Epithelial cell of esophagus (primary cell): ENCODE measurements around the gene HRH2.

ENCODE experiments used
- DNase-seq: peaks from one replicate; pipeline ENCODE4 v3.0.0; 2010; ENCODE audit warnings: low read depth
- H3K4me3 ChIP-seq: 2 replicates; pipeline ENCODE4 v1.5.1; 2011; ENCODE audit warnings: mild to moderate bottlenecking, low read length, control low read depth
- TF ChIP-seq, protein P1 (sequence below): IDR thresholded peaks from 2 replicates; pipeline ENCODE4 v1.5.1; 2011; ENCODE audit warnings: low read depth, mild to moderate bottlenecking, low read length, control low read depth, inconsistent platforms; ENCODE audit not compliant: insufficient read depth; ENCODE audit errors: missing control alignments

Gene HRH2

DNA sequence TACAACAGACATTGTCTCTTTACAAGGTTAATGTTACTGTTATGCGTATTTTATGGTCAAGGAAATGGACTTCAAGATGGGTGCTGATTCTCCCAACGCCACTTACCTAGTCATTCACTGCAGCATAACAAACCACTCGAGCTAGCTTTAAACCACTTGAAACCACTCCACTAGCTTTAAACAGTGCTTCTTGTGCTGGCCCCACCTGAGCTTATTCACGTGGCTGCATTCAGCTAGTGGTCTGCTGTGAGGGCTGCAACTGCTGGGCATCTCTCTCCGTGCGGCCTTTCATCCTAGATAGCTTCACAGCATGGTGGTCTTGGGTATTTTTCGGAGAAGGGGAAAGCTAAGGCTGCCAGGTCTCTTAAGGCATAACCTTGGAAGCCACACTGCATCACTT lies 3.5 kb upstream of the HRH2 start:
- DNase-seq, result no peak
- TF ChIP-seq, protein P1, sequence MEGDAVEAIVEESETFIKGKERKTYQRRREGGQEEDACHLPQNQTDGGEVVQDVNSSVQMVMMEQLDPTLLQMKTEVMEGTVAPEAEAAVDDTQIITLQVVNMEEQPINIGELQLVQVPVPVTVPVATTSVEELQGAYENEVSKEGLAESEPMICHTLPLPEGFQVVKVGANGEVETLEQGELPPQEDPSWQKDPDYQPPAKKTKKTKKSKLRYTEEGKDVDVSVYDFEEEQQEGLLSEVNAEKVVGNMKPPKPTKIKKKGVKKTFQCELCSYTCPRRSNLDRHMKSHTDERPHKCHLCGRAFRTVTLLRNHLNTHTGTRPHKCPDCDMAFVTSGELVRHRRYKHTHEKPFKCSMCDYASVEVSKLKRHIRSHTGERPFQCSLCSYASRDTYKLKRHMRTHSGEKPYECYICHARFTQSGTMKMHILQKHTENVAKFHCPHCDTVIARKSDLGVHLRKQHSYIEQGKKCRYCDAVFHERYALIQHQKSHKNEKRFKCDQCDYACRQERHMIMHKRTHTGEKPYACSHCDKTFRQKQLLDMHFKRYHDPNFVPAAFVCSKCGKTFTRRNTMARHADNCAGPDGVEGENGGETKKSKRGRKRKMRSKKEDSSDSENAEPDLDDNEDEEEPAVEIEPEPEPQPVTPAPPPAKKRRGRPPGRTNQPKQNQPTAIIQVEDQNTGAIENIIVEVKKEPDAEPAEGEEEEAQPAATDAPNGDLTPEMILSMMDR, result no peak
- no peak overlapping the region for H3K4me3 ChIP-seq

DNA sequence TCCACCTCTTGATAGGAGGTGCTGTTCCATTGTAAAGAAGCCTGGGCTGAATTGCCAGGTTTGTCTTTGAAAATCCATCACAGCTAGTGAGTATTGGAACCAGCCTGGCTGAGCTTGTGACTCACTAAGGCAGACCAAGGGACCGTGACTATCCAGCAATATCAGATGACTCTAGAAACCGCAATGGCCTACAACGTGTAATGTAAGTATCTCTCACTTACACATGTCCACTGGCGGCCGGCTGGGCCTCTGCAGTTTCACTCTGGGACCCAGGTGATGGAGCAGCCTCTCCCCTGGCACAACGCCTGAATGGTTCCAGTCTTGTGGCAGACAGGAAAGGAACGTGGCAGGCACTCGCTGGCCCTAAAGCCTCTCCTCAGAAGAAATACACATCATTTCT lies 3.1 kb upstream of the HRH2 start:
- no peak for DNase-seq
- H3K4me3 ChIP-seq, result no peak overlapping the region
- TF ChIP-seq, protein P1, result no peak

DNA sequence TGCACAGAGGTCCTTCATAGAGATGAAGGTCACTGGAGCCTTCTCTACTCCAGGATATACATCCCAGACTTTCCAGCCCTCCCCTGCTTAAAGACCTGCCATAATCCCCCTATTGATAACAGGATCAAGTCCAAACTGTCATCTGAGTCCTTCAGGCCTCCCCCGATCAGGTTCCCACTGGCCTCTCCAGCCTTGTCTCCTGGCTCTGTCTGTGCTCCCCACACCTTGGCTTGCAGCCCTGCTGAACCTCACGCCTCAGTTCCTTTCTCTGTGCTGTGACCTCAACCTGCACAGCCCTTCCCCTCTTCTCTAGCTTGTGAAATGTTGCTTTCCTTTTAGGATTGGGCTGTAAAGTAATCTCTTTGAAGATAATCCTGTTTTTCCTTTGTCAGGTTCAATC lies 2.5 kb upstream of the HRH2 start:
- H3K4me3 ChIP-seq, result no peak overlapping the region
- DNase-seq, result no peak
- TF ChIP-seq, protein P1, result no peak

DNA sequence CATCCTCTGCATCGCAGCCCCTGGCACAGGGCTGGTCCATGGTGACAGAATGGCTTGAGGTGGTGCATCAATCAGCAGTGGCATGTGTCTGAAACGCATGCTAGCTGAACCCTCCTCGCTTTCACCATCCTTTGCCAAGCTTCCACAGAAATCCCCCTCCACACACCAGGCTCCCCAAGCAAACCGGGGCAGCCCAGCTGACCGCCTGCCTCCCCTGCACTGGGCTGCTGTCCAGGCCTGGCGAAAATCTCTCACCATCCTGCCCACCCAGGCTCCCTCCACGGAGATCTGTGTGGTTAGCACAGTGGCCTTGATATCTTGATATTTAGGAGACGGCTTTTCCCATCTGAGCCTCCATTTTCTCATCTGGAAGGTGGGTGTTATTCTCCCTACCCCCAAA lies 905 bp upstream of the HRH2 start:
- DNase-seq, result no peak
- H3K4me3 ChIP-seq, result no peak overlapping the region
- TF ChIP-seq, protein P1, result no peak

DNA sequence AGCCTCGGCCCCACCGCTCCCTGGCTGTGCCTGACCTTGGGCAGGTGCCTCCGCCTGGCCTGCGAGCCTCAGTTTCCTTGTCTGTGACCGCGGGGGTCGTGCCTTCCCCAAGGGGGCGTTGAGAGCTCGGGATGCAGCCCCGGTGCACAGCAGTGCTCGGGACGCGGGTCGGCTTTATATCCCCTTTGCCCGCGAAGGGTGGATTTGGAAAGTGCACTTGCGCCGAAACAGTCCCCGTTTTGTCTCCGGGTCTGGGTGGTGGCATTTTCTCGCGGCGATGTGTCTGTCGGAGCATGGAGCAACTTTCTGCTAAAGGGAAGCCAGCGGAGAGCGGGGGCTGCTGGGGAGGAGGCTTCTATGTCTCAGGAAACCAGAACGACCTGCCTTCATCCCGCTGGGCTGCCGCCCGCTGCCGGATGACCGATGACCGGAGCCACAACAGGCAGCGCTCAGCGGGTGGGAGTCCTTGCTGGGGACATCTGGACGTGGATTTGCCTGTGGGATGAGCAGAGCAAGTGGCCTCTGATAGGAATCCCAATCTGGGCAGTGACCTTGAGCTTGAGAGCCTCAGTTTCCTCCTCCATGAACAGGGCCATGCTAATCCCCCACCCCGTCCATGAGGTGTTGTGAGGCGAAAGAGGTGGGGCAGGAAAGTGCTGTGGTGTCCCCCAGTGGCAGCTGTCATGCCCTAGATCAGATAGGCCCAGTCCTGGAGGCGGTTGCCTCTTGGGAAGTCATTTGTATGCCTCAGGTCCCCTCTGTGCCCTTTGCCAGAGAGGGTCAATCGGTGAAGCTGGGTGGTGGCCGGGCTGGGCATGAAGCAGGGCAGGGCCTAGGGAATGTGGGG lies 651 bp downstream of the HRH2 start:
- no peak overlapping the region for H3K4me3 ChIP-seq
- TF ChIP-seq, protein P1, result no peak
- no peak for DNase-seq

DNA sequence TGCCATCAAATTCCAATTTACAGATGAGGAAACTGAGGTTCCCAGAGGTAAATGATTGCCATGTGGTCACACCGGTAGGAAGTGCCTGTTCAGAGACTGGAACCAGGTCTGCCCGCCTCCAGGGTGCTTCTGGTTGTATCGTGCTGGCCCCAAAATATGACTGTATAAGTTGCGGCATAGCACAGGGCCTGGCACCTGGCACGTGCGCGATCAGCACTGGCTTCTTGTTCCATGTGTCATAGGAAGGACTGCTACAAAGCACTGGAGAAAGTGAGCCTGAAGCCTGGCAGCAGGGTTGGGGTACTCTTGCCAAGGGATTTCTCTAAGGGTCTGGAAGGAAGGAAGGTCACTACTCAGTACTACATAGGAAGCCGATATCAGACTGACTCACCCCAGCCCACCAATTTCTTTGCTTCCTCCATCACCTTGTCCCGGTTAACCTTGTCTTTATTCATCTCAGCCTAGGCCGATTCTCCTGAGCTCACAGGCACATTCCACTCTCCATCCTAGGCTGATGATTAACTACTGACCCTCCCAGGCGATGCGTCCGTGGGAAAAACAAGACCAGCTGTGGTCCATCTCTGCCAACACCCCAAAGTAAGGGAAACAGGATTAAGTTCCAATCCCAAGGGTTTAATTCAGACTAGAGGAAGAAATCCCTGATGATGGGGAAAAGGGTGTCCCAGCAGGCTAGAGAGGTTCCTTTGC lies 1.8 kb downstream of the HRH2 start:
- DNase-seq, result no peak
- no peak overlapping the region for H3K4me3 ChIP-seq
- TF ChIP-seq, protein P1, result no peak
